Activated T-cell treated with anti-CD3 and anti-CD28 coated beads for 4 hours (primary cell): ENCODE data around the gene GPR27.

Experiments used
- DNase-seq: peaks from one replicate; pipeline ENCODE4 v3.0.0-alpha.2; 2020

Gene GPR27

DNA sequence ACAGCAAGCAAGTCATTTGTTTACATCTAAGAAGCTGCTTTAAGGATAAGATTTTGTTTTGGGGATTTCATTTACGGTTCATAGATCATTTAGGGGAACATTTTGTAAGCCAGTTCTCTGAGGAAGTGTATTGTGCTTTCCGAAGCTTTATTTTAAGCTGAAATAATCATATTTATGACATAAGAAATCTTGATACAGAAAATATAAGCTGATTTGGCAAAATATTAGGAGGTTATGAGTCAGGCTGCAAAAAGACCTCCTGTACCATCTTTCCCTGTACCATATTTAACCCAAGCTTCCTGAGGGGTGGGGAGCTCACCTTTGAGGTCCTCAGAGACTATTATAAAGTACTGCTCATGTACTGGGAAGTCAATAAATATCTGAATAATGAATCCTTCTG, 20.3 kb upstream of the GPR27 start:
- DNase-seq, result no peak

DNA sequence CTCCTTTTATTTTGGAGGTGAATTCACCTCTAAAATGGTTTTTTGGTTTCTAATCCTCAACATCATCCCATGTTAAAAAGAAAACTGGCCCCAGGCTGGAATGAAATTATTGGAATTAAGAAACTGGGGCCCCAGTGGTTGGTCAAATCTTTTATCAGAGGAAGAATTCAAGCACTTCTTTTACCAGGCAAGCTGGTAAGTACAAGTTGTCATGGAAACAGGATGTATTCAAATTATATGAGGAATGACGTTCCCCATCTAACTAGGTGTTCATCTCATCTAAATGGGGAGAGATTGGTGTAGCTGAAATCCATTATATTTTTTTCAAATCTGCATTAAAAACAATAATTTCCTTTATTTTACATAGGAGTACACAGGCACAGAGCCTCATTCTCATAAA, 18.8 kb upstream of the GPR27 start:
- DNase-seq, result no peak

DNA sequence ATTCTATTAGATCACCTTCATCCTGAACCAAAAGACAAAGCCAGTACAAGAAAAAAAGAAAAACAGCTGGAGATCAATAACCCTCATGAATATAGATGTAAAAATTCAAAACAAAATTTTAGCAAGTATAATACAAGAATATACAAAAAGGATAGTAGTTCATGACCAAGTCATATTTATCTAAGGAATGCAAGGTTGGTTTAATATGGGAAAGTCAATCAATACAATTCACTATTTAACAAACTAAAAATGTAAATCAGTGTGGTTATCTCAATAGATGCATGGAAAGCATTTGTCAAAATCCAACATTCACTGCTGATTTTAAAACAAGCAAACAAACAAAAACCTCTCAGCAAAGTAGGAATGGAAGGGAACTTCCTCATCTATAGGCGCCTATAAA, 11.0 kb upstream of the GPR27 start:
- no peak for DNase-seq

DNA sequence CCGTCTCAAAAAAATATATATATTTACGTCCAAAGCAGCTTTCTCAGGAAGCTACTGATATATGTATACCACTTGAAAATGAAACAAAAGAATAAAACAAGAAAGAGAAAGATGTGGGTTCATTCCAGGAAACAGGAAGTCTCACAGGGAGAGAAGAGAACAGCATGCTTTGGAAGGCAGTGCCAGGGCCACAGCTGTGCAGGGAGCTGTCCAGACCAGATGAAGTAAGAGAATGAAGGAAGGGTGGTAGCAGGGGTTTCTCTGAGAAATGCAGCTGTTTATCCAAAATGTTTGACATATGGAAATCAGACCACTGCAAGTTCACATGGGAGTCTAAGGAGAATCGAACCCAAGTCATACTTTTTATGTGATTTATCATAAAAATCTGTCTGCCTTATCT, 8.9 kb upstream of the GPR27 start:
- no peak for DNase-seq

DNA sequence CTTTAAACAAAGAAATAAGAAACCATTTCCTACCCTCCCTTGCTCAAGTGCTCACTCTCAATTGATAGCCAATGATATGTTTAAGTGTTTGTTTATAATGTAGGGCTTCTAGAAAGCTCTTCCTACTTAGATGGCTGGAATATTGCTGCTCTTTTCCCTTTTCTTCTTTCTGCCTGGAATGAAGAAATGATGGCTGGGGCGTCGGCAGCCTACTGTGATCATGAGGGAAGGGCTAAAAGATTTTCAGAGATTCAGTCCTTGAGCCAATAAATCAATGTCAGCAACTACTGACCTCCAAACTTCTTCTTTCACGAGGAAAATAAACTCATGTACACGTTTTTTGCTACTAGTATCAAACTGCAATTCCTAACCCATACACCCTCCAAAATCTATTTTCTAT, 2.1 kb upstream of the GPR27 start:
- no peak for DNase-seq

DNA sequence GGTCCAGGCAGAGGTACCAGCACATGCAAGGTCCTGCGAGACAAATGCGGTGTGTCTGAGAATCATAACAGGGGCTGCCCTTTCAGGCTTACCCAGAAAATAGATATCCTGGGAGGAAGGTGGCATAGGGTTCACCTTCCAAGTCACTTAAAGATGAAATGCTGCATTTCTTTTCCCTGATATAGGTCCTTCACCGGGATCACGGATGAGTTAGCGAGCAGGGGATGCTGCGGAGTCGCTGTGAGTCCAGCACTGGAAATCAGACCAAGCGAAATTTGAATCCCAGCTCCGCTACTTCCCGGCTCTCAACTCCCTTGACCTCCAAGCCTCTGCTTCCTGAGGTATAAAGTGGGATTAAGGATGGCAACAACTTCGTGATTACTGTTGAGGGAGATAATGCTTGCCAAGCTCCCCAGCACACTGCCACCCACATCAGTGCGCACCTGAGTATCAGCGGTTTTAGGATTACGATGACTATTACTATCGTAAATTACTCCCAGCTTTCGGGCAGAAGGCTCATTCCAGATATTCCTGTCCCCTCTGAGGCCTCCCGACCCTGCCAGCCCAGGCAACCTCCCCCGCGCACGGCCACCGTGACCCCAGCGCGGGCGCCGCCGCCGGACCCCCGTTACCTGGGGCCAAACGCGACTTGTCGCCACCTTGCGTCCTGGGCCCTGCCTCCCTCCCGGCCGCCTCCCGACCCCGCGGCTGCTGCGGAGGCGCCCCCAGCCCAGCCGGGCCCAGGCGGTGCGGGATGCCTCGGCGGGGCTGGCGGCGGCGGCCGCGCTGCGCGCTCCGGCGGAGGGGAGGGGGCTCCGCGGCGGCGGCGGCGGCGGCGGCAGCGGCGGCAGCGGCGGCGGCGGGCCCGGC, 589 bp upstream of the GPR27 start:
- DNase-seq, result no peak

DNA sequence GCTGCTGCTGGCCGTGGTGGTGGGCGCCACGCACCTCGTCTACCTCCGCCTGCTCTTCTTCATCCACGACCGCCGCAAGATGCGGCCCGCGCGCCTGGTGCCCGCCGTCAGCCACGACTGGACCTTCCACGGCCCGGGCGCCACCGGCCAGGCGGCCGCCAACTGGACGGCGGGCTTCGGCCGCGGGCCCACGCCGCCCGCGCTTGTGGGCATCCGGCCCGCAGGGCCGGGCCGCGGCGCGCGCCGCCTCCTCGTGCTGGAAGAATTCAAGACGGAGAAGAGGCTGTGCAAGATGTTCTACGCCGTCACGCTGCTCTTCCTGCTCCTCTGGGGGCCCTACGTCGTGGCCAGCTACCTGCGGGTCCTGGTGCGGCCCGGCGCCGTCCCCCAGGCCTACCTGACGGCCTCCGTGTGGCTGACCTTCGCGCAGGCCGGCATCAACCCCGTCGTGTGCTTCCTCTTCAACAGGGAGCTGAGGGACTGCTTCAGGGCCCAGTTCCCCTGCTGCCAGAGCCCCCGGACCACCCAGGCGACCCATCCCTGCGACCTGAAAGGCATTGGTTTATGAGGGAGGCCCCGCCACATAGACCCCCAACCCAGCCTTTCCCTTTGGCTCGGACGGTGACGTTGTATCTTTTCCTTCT, 1.1 kb downstream of the GPR27 start:
- no peak for DNase-seq

DNA sequence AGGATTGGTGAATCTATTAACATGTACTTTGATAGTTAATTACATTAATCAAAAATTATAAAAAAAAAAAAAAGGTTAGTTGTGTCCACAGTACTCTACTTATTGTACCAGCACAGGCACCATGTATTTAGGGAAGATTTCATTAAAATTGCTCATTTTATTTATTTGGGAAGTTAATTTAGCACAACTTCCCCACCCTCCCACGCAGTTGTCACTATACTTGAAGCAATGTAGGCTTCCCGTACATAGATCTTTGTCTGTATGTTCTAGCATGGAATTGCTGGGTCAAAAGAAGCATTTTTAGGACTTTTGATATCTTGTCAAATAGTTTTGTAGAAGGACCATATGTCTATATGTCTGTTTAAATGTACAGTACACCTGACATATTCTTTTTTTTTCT, 4.4 kb downstream of the GPR27 start:
- no peak for DNase-seq

DNA sequence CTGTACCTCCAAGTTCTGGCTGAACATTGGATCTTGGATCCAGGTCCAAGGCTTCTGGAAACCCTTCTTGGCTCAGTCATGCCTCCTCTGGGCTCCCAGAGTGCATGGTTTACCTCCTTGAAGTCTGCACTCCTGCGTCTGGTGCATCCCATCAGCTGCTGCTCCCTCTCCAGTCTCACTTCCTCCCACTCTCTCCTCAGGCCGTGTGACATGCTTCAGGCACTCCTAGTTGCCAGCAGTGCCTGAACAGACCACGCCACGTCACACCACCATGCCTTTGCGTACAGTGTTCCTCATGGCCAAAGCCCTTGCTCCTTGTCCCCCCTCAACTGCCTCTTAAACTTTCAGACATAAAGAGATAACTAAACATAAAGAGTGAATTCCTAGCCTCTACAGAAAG, 5.7 kb downstream of the GPR27 start:
- no peak for DNase-seq

DNA sequence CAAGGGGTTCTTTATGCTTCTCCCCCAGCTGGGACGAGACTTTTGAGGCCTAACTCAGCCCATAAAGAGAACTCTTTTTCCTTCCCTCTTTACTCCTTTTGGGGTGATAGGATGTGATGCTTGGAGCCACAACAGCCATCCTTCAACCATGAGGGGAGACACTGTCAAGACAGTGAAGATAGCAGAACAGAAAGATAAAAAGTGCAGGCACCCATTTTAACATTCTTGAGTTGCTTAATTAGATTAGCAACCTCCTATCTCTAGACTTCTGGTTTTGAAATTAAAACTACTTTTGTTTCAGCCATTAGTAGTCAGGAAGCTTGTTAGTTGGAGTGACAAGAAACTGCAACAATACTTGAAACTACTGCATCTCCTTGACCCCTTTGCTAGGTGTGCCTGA, 6.5 kb downstream of the GPR27 start:
- no peak for DNase-seq

DNA sequence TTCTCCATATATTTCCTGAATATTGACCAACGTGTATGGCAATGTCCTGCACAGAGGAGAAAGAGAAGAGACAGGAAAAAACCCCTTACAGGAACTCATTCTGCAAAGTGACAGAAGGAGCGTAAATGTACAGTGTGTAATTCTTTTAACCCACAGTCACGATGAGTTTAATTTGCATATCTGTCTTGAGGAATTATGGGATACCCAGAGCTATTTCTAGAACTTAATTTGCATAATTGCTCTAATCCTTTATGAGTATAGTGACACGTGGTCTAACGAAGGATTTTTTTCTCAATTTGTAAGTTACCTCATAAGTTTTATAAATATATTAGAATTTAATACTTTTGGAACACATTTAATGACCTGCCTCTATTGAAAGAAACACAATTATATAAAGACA, 9.8 kb downstream of the GPR27 start:
- DNase-seq, result no peak

DNA sequence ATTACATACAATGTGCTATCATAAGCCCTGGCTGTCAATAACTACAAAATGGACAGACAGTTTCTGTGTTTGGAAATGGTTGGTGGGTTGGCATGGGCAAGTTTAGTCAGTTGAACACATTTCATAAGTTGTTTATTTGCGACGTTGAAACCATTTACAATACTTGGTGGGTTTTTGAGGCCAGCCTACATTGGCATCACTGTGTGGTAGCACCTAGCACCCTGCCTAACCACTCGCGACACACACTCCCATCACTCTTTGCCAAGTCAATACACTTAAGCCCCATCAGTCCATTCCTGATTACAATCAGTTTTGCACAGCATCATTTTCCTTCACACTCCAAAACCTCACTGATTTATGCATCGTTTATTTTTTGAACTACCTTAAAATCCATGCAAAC, 17.5 kb downstream of the GPR27 start:
- no peak for DNase-seq

DNA sequence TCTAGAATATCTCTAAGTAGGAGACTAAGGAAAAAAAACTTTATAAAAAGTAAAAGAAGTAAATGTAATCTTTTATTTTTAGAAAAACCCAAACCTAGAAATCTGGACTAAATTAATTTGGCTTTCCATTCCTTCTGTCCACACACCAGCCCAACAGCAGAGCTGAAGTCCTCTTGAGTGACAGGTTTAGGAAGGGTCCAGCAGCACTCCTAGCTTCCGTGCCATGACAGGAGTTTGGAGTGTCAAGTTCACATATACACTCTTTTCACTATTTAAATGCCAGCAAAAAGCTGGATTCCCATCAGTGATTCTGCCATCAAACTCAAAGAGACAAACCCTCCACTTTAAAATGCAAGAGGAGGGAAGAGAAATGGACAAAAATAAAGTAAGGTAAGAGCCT, 18.2 kb downstream of the GPR27 start:
- DNase-seq, result no peak

DNA sequence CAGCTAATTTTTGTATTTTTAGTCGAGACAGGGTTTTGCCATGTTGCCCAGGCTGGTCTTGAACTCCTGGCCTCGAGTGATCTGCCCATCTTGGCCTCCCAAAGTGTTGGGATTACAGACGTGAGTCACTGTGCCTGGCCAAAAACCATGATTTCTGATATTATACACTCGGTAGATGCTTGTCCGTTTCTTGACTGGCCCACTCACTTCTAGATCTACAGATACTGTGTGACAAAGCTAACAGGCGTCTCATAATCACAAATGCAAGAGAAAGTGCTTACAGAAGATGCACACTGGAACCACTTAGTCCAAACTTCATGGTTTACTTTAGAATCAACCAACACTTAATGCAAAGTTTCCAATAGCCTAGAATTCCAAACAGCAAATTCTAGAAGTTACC, 22.9 kb downstream of the GPR27 start:
- no peak for DNase-seq

DNA sequence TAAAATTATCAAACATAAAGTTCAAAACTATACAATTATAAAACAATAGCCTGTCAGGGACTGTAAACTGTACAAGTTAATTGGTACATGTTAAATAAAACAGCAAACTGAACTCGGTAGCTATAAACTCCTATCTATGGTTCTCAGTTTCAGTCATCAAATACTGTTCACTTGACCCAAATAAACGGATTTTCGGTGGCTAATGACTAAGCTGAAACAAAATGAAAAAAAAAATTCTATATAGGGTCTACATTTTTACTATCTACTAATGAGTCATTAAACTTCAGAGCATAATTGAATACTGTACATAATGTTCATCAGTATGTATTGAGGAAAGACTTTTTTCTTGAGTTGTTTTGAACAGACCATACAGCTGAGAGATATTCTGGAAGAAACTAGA, 24.7 kb downstream of the GPR27 start:
- DNase-seq, result no peak

DNA sequence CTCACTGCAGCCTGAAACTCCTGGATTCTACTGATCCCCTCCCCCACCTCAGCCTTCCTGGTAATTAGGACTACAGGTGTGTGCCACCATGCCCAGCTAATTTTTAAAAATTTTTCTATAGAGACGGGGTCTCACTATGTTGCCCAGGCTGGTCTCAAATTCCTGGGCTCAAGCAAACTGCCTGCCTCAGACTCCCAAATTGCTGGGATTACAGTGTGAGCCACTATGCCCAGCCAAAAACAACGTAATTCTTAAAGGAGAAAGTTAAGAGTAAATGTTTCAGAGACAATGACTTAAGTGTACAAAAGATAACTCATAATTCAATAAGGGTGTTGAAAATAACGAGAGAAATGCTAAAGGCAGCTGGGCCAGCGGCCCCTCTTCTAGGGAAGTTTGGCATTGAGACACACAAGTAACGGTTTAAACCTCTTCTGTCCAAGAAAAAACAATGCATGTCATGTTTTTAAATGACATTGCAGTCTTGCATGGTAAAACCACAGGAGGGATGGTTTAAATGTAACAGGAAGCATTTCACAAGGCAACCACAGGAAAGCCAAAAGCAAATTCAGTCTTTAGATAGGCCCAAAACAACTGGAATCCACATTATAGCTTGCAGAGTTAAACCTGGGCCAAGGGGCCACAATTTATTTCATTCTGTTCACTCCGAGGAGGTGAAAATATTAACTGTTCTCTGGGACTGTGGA, 26.2 kb downstream of the GPR27 start:
- DNase-seq, result no peak

DNA sequence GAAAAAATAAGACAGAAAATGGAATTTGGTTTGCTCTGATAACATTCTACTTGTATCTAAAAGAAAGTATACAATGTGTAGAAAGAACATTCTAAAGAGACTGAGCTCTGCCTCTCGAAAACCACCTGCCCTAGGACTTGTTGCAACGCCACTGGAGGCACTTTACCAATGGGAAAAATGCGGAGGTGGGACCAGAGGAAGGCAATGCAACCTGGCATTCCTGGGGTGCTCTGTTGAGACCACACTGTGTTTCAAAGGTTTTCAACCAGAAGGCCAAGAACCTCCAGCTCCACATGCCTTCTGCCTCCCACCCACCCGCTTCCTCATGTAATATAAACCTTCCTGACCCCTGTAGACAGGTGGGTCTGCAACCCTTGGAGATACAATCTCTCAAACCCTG, 26.8 kb downstream of the GPR27 start:
- DNase-seq, result no peak

DNA sequence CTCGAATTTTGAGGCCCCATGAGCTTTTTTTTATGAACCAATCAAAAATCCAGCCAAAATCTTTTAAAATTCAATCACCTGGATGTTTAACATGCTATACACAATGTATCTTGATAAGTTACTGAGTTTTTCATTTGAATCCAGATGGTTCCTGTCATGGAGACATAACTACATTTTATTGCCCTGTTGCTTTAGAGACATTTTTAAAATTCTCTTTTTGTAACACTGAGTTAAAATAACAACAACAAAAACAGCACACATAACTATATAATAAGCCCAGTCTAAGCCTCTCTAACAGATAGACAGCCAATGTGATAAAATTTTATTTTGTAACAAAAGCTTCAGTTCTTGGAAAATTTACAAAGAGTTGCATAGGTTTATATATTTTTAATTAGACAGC, 29.5 kb downstream of the GPR27 start:
- DNase-seq, result no peak

DNA sequence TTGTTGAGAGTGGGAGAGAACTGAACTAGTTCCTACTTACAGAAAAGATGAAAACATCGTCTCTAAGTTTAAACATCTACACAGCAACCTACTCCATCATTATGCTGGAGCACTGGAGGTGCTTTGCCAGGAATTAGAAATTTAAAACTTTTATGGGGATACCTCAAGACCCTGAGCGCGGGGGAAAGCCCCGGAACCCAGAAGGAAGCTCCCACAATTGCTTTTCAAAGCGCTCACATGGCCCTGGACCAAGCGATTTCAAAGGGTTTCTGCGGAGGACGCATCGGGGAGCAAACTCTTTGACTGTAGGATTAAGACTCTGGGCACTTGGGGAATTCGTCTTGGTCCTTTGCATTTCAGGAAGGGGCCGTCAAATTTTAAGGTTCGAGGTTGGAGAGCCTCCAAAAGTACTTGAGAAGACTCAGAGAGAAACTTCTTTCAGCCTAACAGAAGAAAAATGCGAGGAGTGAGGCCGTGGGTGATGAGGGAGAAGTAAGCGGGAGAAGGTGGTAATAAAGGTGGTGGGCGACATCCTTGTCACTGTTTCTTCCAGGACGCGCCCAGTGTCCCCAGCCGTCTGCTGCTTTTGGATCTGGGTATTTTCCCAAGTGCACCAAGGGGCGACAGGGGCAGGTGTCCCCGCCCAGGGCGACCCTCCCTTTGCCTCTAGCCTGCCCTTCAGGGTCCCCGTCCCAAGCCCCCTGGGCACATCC, 30.7 kb downstream of the GPR27 start:
- no peak for DNase-seq

DNA sequence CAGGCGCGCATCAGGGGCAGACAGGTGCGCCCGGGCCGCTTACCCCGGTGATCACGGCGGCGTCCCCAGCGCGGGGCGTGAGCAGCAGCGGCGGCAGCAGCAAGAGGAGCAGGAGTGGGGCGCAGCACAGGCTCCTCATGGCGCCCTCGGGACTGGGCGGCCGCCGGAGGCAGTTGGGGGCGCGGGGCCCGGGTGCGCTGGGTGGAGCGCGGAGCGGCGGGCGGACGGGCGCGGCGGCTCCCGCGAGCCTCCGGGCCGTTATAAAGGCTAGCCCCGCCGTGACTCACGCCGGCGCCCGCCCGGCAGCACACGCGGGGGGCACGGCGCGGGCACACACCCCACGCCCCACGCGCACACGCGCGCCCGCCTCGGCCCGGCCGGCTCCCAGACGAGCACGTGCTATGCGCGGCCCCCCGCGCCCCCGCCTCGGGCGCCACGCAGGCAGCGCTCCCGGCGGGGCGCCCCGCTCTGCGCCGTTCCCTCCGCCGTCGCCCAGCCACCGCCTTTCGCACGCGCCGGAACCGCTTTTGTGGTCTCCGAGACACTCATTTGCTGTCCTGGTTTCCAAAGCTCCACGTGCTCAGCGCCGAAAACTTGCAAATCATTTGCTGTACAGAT, 31.4 kb downstream of the GPR27 start, which contains the start of gene PROK2:
Gene PROK2 (minus strand): TSS at position 235 of the 618 bp plus-strand sequence. CDS start 96 bp downstream, at position 139.
- peak; percentile 15 for DNase-seq

DNA sequence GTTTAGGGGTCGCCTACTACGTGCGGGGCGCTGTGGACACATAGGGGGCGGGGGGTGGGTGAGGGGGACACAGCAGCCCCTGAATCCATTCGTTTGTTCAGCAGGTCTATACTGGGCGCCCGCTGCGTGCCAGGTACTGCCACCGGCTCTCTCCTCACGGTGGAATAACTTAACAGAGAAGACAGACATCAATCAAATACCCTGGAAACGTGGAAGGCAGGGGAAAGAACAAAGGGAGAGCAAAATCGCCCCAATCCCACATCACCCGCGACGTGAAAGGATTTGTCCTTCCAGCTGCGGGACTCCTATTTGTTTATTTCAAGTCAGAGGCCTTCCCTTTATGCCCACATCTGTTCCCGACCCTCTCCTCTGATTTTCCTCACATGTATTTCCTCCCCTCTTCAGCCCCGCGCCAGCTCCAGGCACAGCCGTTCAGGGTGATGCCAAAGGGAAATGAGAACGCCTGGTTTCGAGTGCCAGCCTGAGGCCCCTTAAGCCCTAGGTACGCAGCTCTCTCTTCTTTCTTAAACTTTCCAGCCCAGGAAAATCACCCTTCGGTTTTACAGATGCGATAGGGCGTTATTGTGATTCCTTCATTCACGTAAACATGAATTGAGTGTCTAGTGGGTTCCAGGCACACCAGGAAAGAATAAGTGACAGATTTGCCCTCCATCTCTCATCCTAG, 32.0 kb downstream of the GPR27 start:
- DNase-seq, result no peak

DNA sequence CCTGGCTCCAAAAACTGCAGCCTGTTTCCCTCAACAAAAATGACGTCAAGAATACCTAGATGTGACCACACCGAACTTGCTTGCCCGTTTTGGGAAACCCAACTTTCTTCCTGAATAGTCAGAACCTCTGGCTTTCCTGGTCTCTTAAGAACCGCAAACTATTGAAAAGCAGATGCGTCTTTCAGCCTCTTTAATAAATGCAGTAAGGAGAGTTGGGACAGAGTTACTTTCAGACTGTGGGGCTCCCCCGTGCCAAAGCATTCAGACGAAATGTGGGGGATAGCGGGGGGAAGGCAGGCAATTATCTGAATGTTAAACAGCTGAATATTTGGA, 32.5 kb downstream of the GPR27 start:
- DNase-seq, result no peak
